Measurements from ENCODE around the gene RALB. TPM values are rescaled to one million over a fixed set of nuclear protein-coding genes. Genes with fewer than 3 reads are reported as not detected.

The RALB gene
- polyA plus RNA-seq, 1 donor (not counting 4 experiments of a cell fraction or from before 2014, with no cell fraction given) = 80.8 TPM

DNA sequence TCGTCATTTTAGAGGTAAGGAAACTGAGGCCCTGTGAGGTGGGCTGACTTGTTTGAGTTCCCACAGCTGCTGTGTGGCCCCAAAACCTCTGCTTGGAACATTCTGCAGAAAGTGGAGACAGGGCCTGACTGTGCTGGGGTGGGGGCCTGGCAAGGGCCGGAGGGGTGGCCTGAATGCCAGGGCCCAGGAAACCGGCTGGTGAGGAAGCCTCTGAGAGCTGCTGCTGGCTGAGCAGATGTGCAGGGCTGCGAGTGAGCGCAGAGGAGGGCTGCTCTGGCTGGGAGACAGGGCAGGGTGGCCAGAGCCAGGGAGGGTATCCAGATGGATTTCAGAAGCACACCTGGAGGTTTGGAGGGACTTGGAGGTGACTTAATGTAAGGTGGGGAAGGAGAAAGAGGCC lies 63.4 kb downstream of the RALB start:
- peaks cover 2% of the 10 kb centered on the region for H4K20me1 ChIP-seq (ENCODE audit: control insufficient read depth, extremely low read depth, insufficient read depth, low read length)
- no peak overlapping the region for H2AFZ ChIP-seq (ENCODE audit: control insufficient read depth, low read length)
- H3K79me2 ChIP-seq (ENCODE audit: control insufficient read depth, insufficient read depth, low read length) = no peaks in the 10 kb centered on the region
- dilution Hi-C loops (cut with MboI; ENCODE audit: extremely low pct_ligation_motif_present, low sequenced_read_pairs) = no loop called here
- TF ChIP-seq, protein P1, sequence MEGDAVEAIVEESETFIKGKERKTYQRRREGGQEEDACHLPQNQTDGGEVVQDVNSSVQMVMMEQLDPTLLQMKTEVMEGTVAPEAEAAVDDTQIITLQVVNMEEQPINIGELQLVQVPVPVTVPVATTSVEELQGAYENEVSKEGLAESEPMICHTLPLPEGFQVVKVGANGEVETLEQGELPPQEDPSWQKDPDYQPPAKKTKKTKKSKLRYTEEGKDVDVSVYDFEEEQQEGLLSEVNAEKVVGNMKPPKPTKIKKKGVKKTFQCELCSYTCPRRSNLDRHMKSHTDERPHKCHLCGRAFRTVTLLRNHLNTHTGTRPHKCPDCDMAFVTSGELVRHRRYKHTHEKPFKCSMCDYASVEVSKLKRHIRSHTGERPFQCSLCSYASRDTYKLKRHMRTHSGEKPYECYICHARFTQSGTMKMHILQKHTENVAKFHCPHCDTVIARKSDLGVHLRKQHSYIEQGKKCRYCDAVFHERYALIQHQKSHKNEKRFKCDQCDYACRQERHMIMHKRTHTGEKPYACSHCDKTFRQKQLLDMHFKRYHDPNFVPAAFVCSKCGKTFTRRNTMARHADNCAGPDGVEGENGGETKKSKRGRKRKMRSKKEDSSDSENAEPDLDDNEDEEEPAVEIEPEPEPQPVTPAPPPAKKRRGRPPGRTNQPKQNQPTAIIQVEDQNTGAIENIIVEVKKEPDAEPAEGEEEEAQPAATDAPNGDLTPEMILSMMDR (optimal IDR thresholded peaks at IDR 0.05 in 1 of 3, IDR thresholded peaks at IDR 0.05 in 1 of 3, conservative IDR thresholded peaks at IDR 0.05 in 1 of 3; ENCODE audit: extremely low read depth in 1 of 3, insufficient read depth in 2 of 3, low read length in 3 of 3) = no peak
- no peak for TF ChIP-seq EZH2 (IDR thresholded peaks at IDR 0.05; ENCODE audit: low read length)
- no peak for FAIRE-seq
- H3K27ac ChIP-seq (ENCODE audit: control insufficient read depth, insufficient read depth, low read length) = no peak overlapping the region
- H3K4me3 ChIP-seq (ENCODE audit: control insufficient read depth in 2 of 3, extremely low read depth in 1 of 3, insufficient read depth in 2 of 3, low read depth in 1 of 3, low read length in 3 of 3) = no peak overlapping the region
- no peak overlapping the region for H3K4me2 ChIP-seq (ENCODE audit: control insufficient read depth, extremely low read depth, insufficient read depth, low read depth, low read length)
- H3K27me3 ChIP-seq (ENCODE audit: control insufficient read depth, extremely low read depth, insufficient read depth, low read length) = no peaks in the 10 kb centered on the region
- no peaks in the 10 kb centered on the region for H3K9me3 ChIP-seq (ENCODE audit: control insufficient read depth, low read depth, low read length)
- H3K9ac ChIP-seq (ENCODE audit: control insufficient read depth, extremely low read depth, insufficient read depth, low read length) = no peak overlapping the region
- DNase-seq (ENCODE audit: low read depth, low spot score) = no peak
- peaks cover 14% of the 10 kb centered on the region for H3K4me1 ChIP-seq (ENCODE audit: control insufficient read depth, extremely low read depth, insufficient read depth, low read length)
- no peaks in the 10 kb centered on the region for H3K9me1 ChIP-seq (ENCODE audit: control insufficient read depth, extremely low read depth, insufficient read depth, low read length)
- H3K36me3 ChIP-seq (ENCODE audit: control insufficient read depth in 2 of 2, extremely low read depth in 1 of 2, insufficient read depth in 2 of 2, low read length in 2 of 2) = no peaks in the 10 kb centered on the region

DNA sequence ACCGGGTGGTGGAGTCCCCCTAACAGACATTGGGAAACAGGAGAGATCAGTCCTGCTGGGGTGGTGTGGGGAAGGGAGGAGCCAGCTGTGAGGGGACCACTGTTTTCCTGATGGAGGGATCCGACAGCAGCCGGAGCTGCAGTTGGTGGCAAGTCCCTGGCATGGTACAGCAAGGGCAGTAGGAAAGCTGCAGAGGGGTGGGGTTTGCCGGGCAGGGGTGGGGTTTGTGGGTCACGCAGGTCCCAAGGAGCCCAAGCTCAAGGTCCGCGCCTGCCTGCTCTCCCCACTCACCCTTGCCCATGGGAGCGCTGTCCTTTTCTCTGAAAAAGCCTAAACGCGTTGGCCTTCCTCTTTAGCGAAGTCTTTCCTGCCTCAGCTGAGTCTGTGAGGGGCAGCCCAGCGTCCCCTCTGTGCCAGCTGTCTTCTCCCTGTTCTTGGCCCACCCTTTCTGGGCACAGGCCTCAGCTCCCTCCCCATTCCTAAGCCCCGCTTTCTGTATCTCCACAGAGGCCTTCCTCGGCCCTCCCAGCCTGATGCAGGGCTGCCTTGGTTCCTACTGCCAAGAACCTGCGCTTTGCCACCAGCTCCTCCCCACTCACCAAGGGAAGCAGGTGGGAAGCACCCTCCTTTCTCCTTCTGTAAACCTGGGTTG lies 64.0 kb downstream of the RALB start:
- Histone ChIP-seq H3K9me1 (ENCODE audit: control insufficient read depth, extremely low read depth, insufficient read depth, low read length) (no peaks in the 10 kb centered on the region), H3K36me3 (ENCODE audit: control insufficient read depth in 2 of 2, extremely low read depth in 1 of 2, insufficient read depth in 2 of 2, low read length in 2 of 2) (no peaks in the 10 kb centered on the region), H2AFZ (ENCODE audit: control insufficient read depth, low read length) (no peak overlapping the region), H4K20me1 (ENCODE audit: control insufficient read depth, extremely low read depth, insufficient read depth, low read length) (peaks cover 2% of the 10 kb centered on the region), H3K79me2 (ENCODE audit: control insufficient read depth, insufficient read depth, low read length) (no peaks in the 10 kb centered on the region), H3K4me2 (ENCODE audit: control insufficient read depth, extremely low read depth, insufficient read depth, low read depth, low read length) (no peak overlapping the region), H3K27ac (ENCODE audit: control insufficient read depth, insufficient read depth, low read length) (no peak overlapping the region), H3K4me1 (ENCODE audit: control insufficient read depth, extremely low read depth, insufficient read depth, low read length) (peaks cover 14% of the 10 kb centered on the region), H3K9me3 (ENCODE audit: control insufficient read depth, low read depth, low read length) (no peaks in the 10 kb centered on the region), H3K9ac (ENCODE audit: control insufficient read depth, extremely low read depth, insufficient read depth, low read length) (no peak overlapping the region), H3K27me3 (ENCODE audit: control insufficient read depth, extremely low read depth, insufficient read depth, low read length) (no peaks in the 10 kb centered on the region), H3K4me3 (ENCODE audit: control insufficient read depth in 2 of 3, extremely low read depth in 1 of 3, insufficient read depth in 2 of 3, low read depth in 1 of 3, low read length in 3 of 3) (no peak overlapping the region)
- dilution Hi-C loops (cut with MboI; ENCODE audit: extremely low pct_ligation_motif_present, low sequenced_read_pairs) = no loop called here
- no peak for TF ChIP-seq EZH2 (IDR thresholded peaks at IDR 0.05; ENCODE audit: low read length)
- TF ChIP-seq, protein P1 (optimal IDR thresholded peaks at IDR 0.05 in 1 of 3, IDR thresholded peaks at IDR 0.05 in 1 of 3, conservative IDR thresholded peaks at IDR 0.05 in 1 of 3; ENCODE audit: extremely low read depth in 1 of 3, insufficient read depth in 2 of 3, low read length in 3 of 3) = no peak
- DNase-seq (ENCODE audit: low read depth, low spot score) (no peak), FAIRE-seq (no peak)
